ENCODE data around the gene LTBP1.
"Not testable (repeated sequence)": the region's sequence is repeated elsewhere in the genome, so short reads cannot be mapped to it uniquely, and the experiment has no call there.

LTBP1 gene

DNA sequence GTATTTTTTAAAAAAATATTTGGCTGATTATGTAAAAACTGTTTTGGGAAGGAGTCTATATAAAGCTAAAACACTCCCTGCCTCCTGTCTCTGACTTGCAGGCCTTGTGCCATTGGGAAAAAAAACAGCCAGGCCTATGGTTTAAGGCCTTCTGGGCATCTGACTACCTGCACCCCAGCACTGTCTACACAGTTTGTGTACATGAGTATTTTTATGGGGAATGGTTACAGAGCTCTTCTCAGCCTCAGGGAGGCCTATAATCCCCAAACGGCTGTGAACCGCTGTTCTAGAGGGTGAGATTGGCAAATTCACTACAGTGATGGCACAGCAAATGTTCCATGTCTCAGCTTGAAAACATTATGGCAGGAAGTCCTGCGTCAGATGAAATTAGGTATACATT lies 96.1 kb downstream of the LTBP1 start:
- DNase-seq (ENCODE audit: low read depth in 2 of 2) = no peak

- no peak for DNase-seq (ENCODE audit: low read depth in 2 of 2)
Observed at GRCh38 chr2:33047939-33048338, 101.2 kb downstream of the LTBP1 start.

- no peak for DNase-seq (ENCODE audit: low read depth in 2 of 2)
Observed at GRCh38 chr2:33051586-33052360, 105.0 kb downstream of the LTBP1 start.

- DNase-seq (ENCODE audit: low read depth in 2 of 2) = no peak
Observed at GRCh38 chr2:33052361-33052735, 105.6 kb downstream of the LTBP1 start.

GRCh38 chr2:33052795-33053194 lies 106.0 kb downstream of the LTBP1 start:
- not testable (repeated sequence) for DNase-seq (ENCODE audit: low read depth in 2 of 2)

DNA sequence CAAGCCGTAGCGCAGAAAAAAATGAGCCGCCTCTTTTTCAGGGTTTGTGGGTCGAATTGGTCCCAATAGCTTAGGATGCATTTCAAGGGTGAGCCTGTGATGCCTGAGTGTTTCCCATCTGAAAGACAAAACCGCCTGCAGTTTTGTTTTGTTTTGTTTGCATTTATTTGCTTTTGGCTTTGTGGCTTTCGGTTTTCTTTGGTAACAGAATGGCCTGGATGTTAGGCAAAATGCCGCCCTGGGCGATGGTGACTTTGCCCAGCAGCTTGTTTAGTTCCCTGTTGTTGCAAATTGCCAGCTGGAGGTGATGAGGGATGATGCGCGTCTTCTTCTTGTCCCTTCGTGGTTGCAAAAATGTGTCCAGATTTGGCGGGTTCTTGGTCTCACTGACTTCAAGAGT lies 109.4 kb downstream of the LTBP1 start:
- DNase-seq (ENCODE audit: low read depth in 2 of 2) = no peak

- not testable (repeated sequence) for DNase-seq (ENCODE audit: low read depth in 2 of 2)
Observed at GRCh38 chr2:33057307-33058028, 110.7 kb downstream of the LTBP1 start.

GRCh38 chr2:33058716-33059470 lies 112.1 kb downstream of the LTBP1 start:
- no peak for DNase-seq (ENCODE audit: low read depth in 2 of 2)

DNA sequence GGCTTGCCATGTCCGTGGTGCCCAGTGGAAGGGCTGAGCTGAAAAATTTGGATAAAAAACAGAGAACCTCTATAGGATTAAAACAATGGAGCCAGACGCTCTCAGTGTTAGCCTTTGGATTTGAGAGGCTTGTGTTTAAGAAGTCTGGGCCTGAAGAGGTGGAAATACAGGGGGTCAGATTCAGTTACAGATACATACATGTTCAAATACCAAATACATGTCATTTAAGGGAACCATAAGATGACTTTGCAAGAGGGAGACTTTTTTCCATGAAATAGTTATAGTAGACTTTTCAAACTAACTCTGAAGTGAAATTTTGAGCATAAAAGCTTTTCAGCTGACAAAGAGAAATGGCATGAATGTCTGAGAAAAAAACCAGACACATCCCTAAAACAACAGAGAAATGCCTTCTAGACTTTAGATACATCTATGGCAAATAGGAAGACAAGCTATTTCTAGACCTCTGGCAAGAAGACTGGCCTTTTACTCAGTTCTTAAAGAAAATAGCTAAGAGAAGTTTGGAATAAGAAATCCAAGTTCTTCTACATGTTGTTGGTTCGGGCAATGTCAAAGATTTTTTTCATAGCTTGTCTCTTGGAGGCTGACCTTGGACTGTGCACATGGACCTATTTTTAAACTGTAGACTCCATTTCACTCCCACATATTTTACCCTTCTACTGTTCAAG lies 112.9 kb downstream of the LTBP1 start:
- no peak for DNase-seq (ENCODE audit: low read depth in 2 of 2)

DNA sequence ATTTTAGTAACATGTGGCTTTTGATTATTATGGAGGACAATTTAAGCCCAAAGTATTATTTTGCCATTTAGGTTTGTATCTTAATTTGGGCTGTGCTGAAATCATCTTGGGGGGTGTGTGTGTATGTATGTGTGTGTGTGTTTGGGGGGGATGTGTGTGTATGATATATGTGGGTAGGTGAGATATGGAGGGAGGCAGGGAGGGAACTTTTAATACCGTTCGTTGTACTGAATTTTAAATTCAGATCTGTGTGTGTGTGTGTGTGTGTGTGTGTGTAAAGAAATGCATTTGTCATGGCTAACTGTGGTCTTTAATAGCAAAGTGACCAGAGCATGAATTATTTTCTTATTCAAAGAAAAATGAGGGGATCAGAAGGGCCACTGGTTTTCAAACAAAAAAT lies 113.7 kb downstream of the LTBP1 start:
- DNase-seq (ENCODE audit: low read depth in 2 of 2) = no peak

- DNase-seq (ENCODE audit: low read depth in 2 of 2) = no peak
Observed at GRCh38 chr2:33062665-33063250, 116.0 kb downstream of the LTBP1 start.

DNA sequence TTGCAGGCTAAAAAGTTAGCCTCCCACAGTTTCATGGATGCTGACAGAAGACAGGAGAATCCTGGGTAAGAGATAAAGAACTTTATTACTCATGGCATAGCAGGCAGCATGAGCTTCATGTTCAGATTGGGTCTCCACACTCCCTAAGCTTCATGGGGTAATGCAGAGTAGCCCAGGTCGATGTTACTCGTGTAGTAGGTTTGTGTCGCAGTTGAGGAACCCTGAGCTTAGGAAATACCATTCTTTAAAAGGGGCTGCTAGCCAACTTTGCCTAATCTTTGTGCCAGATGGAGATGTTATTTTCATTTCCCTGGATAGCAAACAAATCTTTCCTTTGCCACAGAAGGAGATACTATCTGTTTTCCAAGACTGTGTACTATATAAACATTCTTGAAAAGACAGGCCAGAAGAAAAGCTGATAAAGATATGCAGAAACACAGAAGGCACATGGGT lies 117.6 kb downstream of the LTBP1 start:
- DNase-seq (ENCODE audit: low read depth in 2 of 2) = no peak

GRCh38 chr2:33067598-33067997 lies 120.8 kb downstream of the LTBP1 start:
- DNase-seq (ENCODE audit: low read depth in 2 of 2) = no peak

DNA sequence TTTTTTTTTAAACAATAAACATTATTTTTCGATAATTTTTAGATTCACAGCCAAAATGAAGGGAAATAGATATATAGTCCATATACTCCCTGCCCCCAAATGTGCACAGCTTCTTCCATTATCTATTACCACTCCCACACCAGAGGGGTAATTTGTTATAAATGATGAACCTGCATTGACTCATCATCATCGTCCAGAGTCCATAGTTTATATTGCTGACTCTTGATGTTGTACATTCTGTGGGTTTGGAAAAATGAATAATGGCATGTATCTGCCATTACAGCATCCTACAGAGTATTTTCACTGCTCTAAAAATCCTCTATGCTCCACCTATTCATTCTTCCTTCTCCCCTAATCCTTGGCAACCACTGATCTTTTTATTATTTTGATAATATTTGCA lies 121.5 kb downstream of the LTBP1 start:
- DNase-seq (ENCODE audit: low read depth in 2 of 2) = no peak

DNA sequence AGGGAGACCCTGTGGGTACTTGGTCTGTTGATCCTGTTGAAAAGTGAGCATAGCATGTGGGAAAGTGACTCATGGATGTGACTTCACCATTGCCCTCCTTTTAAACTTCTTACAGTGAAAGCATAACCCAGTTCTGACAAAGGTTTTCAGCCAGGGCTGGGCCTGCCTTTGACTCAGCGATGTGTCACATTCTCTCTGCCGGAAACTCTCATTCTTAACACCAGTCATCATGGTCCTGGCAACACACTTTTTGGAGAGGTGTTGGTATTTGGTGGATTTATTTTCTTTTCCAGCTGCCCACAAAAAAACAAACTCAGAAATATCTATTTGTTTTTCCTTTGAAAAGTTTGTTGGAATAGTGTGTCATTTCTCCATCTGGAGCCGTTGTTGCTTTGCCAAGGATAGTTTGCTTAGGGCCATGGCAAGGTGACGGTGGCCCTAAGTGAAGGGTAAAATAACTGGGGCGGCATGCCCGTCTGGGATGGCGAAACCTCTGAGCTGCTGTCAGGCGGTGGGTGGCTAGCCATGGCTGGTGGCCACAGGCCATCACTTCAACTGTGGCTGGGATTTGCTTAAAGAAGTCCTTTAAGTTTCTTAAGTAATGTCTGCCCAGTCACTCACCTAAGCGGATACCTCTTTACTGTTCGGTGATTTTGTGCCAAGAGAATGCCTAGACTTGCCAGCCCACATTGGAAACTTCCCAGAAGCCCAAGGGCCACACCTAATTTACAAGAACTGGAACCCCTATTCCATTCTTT lies 123.3 kb downstream of the LTBP1 start:
- peak; percentile 28 to 44 for DNase-seq (ENCODE audit: low read depth in 2 of 2)

DNA sequence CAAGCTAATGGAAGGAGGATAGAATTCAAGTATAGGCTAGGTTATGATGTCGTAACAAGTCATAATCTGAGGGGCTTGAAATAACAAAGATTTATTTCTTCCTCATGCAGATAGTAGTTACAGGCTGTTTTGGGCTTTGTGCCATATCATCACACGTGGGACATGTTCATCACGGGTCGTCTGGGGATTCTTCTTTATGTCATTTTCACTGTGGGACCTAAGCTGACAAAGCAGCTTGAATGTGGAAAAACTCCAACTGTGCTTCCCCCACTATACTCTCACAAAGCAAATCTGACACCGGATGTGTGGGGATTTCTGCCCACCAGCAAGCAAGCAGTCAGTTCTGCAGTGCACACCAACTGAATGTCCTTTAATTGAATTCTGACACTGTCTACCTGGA lies 124.8 kb downstream of the LTBP1 start:
- no peak for DNase-seq (ENCODE audit: low read depth in 2 of 2)

GRCh38 chr2:33072614-33073013 lies 125.9 kb downstream of the LTBP1 start:
- DNase-seq (ENCODE audit: low read depth in 2 of 2) = no peak

DNA sequence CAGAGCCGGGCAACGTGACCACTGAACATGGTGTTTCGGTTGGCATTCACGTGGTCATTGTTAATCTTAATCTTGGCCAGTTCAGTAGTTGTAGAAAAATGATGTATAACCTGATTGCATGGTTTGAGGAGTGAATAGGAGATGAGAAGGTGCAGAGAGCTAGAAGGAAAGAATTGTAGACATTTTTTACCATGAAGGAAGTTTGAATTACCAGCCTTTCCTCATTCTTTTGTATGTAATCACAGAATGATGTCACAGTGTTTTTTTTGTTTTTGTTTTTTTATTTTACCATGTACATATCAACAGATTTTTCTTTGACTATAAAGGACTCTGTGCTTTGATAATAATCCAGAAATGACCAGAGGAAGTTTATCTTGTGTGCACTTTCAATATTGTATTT lies 126.3 kb downstream of the LTBP1 start:
- no peak for DNase-seq (ENCODE audit: low read depth in 2 of 2)

DNA sequence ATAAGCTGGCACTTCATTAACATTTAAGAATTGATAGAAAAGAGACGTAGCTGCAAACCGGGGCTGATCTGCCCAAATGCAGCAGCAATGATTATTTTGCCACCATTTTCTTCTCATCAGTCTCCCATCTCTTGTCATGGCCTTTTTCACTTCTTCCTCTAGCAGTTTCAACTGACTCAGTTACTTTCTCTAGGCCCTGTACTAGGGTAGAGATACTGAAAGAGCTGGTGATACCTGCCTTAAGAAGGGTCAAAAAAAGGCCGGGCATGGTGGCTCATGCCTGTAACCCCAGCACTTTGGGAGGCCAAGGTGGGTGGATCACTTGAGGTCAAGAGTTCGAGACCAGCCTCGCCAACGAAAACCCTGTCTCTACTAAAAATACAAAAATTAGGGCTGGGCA lies 127.4 kb downstream of the LTBP1 start:
- DNase-seq (ENCODE audit: low read depth in 2 of 2) = no peak

DNA sequence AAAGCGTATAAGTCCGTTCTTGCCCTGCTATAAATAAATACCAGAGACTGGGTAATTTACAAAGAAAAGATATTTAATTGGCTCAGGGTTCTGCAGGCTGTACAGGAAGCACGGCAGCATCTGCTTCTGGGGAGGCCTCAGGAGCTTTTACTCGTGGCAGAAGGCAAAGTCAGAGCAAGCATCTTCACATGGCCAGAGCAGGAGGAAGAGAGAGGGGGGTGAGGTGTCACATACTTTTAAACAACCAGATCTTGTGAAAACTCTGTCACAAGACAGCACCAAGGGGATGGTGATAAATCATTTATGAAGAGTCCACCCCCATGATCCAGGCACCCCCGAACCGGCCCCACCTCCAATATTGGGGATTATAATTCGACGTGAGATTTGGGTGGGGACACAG lies 130.6 kb downstream of the LTBP1 start:
- no peak for DNase-seq (ENCODE audit: low read depth in 2 of 2)

GRCh38 chr2:33077844-33078243 lies 131.1 kb downstream of the LTBP1 start:
- no peak for DNase-seq (ENCODE audit: low read depth in 2 of 2)

All from stimulated activated CD4-positive, alpha-beta T cell treated with anti-CD3 and anti-CD28 coated beads, Interleukin-4, amount 100 ng/mL, for 48 hours (primary cell).